HG02885 (cell line): ENCODE data around the gene ZNF776.
"Not testable (repeated sequence)": the region's sequence is repeated elsewhere in the genome, so short reads cannot be mapped to it uniquely, and the experiment has no call there.

ENCODE experiments used
- ATAC-seq: cut with Tn5 transposase; IDR thresholded peaks from one replicate; pipeline ENCODE4 v1.9.1; 2021; ENCODE audit warnings: mild to moderate bottlenecking; ENCODE audit not compliant: unreplicated experiment, poor library complexity

ZNF776 gene

DNA sequence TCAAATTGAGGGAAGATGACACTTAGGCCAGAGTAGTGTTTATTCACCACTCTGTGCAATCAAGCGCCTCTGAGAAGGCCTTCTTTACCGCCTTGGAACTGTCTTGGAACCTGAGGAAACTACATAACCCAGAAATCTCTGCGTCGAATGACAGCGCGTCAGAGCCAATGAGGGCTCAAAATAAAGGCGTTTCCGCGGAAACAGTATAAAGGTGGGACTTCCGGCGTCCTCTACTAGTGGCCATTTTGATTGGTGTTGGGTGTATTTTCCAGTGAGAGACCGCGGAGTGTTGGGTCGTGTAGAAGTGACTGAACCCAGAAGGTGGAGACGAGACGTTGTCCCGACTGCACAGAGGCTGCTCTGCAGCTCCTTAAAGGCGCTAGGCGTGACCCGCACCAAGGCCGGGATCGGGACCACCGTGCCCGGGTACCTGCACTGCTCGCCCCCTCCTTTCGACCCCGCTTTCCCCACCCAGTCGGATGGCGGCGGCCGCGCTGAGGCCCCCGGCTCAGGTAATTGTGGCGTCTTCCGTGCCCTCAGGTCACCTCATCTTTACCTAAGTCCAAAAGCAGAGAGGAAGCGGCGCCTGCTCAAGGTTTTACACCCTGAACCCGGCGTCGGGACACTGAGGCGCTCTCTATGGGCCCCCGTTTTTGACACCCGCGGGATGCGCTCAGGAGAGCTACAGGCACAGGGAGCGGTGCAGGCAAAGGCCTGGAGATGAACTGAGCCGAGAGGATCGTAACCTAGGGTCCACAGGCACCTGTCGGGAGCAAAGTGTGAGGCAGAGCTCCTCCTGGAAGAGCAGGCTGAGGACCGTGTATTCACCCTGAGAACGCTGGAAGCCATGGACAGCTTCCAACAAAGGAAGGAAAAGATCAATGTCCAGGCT, at the start of gene ZNF776:
Gene ZNF776 (plus strand): TSS at position 236 of the 892 bp plus-strand sequence. CDS start 244 bp downstream, at position 480.
- ATAC-seq: peak; percentile 98

GRCh38 chr19:57701625-57702024, 45.0 kb upstream of the ZNF776 start:
- ATAC-seq: no peak

- no peak for ATAC-seq
Observed at GRCh38 chr19:57706346-57706745, 40.3 kb upstream of the ZNF776 start.

GRCh38 chr19:57708641-57709361, 37.8 kb upstream of the ZNF776 start, which contains the start of gene ZNF154:
TSS of gene ZNF154 (minus strand) at chr19:57709204. CDS start at chr19:57708971, 233 bp downstream.
- ATAC-seq: no peak

DNA sequence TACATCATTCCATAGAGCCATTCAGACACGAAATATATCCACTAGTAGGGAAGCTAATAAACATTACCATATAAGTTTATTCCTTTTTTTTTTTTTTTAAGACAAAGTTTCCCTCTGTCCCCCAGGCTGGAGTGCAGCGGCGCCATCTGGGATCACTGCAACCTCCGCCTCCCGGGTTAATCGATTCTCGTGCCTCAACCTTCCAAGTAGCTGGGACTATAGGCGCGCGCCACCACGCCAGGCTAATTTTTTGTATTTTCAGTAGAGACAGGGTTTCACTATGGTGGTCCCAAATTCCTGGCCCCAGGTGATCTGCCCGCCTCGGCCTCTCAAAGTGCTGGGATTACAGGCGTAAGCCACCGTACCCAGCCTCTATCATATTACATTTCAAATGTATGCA, 37.0 kb upstream of the ZNF776 start:
- ATAC-seq: no peak

DNA sequence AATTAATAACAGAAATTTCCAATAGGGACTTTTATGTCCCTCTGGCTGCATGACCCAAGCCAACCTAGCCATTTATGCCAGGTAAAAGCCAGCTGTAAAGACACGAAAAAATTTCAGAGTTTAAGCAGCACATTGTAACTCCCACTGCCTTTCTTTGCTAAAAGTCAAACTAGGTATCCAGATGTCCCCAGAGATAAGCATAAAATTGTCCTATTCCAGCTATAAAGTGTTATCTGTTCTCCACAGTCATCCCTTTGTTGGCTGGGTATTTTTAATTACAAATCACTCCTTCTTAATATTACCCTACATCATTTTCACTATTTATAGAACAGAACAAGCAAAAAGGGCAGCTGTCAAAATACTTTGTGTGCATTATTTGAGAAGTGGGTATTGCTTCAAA, 34.4 kb upstream of the ZNF776 start:
- no peak for ATAC-seq

DNA sequence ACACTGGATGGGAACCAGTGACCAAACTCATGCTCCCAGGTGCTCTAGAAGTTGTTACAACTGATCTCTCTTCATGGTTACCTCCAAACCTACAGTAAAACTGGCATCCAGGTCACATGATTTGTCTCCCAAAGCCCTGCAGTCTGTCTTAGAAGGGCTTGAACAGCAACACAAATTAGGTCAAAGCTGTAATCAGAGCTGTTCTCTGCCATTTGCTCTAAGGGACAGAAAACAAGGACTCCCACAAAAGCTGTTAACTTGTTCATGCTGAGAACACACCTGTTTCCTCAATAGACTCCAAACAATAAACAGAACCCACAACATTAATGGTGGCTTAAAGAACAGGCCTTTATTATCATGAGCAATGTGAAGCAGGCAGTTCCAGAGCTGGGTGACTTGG, 27.2 kb upstream of the ZNF776 start:
- ATAC-seq: no peak

DNA sequence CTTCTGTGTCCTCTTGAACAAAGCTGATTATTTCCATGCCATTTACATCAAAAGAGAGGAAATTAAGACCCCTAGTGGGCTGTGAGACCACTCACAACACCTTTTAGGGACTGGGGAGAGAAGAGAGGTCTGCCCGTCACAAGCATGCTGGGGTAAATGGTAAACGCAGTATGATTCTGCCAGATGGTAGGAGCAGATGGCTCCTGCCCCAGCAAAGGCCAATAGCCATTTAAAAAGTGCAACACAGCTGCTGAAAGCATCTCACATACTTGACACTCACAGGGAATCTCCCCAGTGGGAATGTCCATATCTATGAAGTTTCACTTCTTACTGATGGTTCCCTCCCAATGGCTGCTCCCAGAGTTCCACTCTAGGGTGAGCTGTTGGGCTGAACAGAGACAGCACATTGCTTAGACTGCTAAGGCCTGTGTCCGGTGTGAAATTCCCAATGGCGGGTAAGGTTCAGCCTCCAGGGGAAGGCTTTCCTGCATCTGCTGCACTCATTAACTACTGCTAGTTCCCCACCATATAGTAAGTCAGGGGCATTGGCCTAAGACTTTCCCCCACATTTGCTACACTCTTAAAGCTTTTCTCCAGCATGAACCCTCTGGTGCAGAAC, 26.6 kb upstream of the ZNF776 start:
- ATAC-seq: no peak

DNA sequence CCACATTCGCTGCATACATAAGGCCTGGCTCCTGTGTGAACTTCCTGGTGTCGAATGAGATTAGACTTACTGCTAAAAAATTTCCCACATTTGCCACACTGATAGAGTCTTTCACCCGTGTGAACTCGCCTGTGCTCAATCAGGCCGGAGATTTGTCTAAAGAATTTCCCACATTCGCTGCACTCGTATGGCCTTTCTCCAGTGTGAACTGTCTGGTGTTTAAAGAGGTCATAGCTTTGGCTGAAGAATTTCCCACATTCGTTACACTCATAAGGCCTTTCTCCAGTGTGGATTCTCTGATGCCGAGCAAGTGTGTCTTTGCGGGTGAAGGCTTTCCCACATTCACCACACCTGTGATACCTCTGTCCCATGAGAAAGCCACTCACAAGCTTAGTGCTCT, 25.7 kb upstream of the ZNF776 start:
- ATAC-seq: no peak

DNA sequence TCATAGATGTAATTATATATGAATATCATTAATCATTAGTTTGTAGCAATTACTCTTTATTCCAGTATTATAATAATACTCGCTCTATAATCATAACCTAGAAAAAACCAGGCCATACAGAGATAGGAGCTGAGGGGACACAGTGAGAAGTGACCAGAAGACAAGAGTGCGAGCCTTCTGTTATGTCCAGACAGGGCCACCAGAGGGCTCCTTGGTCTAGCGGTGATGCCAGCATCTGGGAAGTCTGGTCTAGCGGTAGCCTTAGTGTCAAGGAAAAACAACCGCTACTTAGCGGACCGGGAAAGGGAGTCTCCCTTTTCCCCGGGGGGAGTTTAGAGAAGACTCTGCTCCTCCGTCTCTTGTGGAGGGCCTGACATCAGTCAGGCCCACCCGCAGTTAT, 8.3 kb upstream of the ZNF776 start:
- ATAC-seq: not testable (repeated sequence)

DNA sequence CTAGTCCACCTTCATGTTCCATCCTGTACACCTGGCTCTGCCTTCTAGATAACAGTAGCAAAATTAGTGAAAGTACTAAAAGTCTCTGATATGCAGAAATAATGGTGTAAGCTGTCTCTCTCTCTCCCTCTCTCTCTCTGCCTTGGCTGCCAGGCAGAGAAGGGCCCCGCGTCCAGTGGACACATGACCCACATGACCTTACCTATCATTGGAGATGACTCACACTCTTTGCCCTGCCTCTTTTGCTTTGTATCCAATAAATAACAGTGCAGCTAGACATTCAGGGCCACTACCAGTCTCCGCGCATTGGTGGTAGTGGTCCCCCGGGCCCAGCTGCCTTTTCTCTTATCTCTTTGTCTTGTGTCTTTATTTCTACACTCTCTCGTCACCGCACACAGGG, 7.8 kb upstream of the ZNF776 start:
- not testable (repeated sequence) for ATAC-seq

GRCh38 chr19:57747472-57747807, 825 bp downstream of the ZNF776 start:
- no peak for ATAC-seq

GRCh38 chr19:57748029-57748428, 1.4 kb downstream of the ZNF776 start:
- ATAC-seq: no peak

- no peak for ATAC-seq
Observed at GRCh38 chr19:57754091-57754673, 7.6 kb downstream of the ZNF776 start.

DNA sequence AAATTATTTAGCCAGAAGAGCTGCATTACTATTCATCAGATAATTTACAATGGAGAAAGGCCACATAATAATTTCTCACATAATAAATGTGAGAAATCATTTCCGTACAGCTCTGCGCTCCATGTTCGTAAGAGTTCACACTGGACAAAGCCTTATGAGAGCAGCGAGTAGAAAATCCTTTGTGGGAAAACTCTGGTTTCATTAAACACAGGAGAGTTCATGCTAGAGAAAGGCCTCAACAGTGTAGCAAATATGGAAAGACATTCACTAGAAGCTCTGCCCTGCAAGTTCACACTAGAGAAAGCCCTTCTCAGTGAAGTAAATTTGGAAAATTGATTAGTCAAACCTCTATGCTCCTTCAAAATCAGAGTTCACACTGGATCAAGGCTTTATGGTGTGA, 8.4 kb downstream of the ZNF776 start:
- ATAC-seq: no peak

DNA sequence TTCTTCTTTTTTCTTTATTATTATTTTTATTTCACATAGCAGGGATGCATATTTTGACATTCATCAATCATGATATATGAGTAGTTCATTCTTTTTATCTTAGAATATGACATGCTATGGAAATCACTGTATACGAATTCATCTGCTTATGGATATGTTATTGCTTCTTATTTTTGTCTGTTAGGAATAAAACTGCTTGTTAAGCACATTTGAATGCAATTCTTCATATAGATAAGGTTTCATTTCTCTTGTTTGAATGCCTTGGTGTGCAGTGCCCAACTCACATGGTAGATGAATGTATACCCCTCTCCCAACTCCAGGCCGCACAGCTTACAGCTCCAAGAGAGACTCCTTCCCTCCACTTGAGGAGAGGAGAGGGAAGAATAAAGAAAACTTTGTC, 11.3 kb downstream of the ZNF776 start:
- ATAC-seq: no peak

- no peak for ATAC-seq
Observed at GRCh38 chr19:57759096-57759495, 12.5 kb downstream of the ZNF776 start.

DNA sequence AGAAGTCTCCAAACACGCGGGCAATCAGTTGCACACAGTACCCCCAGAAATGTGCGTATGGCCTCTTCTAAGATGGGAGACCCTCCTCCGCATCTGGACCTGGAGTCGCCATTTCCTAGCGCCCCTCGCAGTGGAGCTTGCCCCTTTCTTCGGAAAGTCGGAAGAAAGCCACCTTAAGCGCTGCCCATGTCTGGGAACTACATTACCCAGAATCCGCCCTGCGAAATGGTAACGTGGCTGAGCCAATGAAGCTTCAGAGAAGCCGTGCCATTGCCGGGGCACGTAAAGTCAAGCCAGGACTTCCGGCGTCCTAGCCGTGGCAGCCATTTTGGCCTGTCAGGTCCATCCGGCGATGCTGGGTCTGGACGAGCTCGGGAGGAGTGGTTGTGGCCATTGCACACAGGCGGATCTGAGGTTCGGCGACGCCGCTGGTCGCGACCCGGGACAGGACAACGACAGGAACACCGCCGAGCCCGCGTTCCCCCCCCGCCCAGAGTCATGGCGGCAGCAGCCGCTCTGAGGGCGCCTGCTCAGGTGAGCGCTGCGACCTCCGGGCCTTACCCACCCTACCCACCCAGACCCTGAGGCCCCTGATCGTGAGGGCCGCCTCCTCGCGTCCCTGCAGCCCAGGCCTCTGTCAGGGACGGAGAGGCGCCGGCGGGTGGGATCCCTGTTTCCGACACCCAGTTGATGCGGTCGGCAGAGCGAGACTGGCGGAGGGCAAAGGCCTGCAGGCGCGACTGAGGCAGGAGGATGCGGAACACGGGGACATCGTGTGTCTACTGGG, 22.9 kb downstream of the ZNF776 start, which contains the start of gene ZNF586:
Gene ZNF586 (plus strand): TSS at position 332 of the 787 bp plus-strand sequence. CDS start 167 bp downstream, at position 499.
- ATAC-seq: peak; percentile 99

GRCh38 chr19:57771417-57771816, 24.8 kb downstream of the ZNF776 start:
- ATAC-seq: no peak

DNA sequence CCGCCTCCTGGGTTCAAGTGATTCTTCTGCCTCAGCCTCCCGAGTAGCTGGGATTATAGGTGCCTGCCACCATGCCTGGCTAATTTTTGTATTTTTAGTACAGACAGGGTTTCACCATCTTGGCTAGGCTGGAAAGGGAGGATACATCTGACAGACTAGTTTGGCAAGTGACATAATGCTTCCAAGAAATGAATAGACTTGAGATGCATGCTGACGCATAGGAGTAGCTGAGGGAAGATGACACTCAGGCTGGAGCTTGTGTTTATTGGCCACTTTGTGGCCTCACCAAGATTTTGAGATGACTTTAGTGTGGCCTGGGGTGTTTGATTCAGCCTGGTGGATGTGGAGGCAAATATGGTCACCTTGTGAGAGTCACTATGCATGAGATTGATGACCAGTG, 26.9 kb downstream of the ZNF776 start:
- ATAC-seq: no peak
